Kasumi-1 (cell line): ENCODE measurements around the gene TLNRD1.

Experiments used
- DNase-seq, 2 experiments: peaks; one replicate each; lab custom pipeline; 2025; lab: John Stamatoyannopoulos, UW

TLNRD1 gene

GRCh38 chr15:81002331-81003096 is 1.8 kb downstream of the TLNRD1 start:
- DNase-seq, result no peak

- no peak for DNase-seq
Observed at GRCh38 chr15:81003097-81003350, 2.3 kb downstream of the TLNRD1 start.

- DNase-seq, result no peak
Observed at GRCh38 chr15:81006124-81006523, 5.4 kb downstream of the TLNRD1 start.

- no peak for DNase-seq
Observed at GRCh38 chr15:81007428-81008064, 6.8 kb downstream of the TLNRD1 start.

- no peak for DNase-seq
Observed at GRCh38 chr15:81008312-81008711, 7.6 kb downstream of the TLNRD1 start.

- no peak for DNase-seq
Observed at GRCh38 chr15:81010086-81010485, 9.4 kb downstream of the TLNRD1 start.

GRCh38 chr15:81011593-81011992 is 10.9 kb downstream of the TLNRD1 start:
- no peak for DNase-seq

GRCh38 chr15:81012588-81012987 is 11.9 kb downstream of the TLNRD1 start:
- no peak for DNase-seq

- DNase-seq, result no peak
Observed at GRCh38 chr15:81013396-81013929, 12.7 kb downstream of the TLNRD1 start.

- no peak for DNase-seq
Observed at GRCh38 chr15:81014446-81015093, 13.8 kb downstream of the TLNRD1 start.

GRCh38 chr15:81015621-81016488 is 15.1 kb downstream of the TLNRD1 start:
- no peak for DNase-seq

GRCh38 chr15:81016489-81017068 is 15.9 kb downstream of the TLNRD1 start:
- no peak for DNase-seq

GRCh38 chr15:81018197-81018596 is 17.5 kb downstream of the TLNRD1 start:
- no peak for DNase-seq

GRCh38 chr15:81021321-81021720 is 20.6 kb downstream of the TLNRD1 start:
- no peak for DNase-seq

GRCh38 chr15:81023483-81024264 is 23.0 kb downstream of the TLNRD1 start:
- peak; percentile 22 to 31 for DNase-seq

GRCh38 chr15:81024265-81024872 is 23.6 kb downstream of the TLNRD1 start:
- peak; percentile 17 to 37 for DNase-seq

GRCh38 chr15:81024936-81025335 is 24.2 kb downstream of the TLNRD1 start:
- no peak for DNase-seq

- DNase-seq, result no peak
Observed at GRCh38 chr15:81025721-81026370, 25.1 kb downstream of the TLNRD1 start.

GRCh38 chr15:81026836-81027599 is 26.3 kb downstream of the TLNRD1 start:
- no peak for DNase-seq
